ENCODE measurements around the gene ADAMTS9.

DNA sequence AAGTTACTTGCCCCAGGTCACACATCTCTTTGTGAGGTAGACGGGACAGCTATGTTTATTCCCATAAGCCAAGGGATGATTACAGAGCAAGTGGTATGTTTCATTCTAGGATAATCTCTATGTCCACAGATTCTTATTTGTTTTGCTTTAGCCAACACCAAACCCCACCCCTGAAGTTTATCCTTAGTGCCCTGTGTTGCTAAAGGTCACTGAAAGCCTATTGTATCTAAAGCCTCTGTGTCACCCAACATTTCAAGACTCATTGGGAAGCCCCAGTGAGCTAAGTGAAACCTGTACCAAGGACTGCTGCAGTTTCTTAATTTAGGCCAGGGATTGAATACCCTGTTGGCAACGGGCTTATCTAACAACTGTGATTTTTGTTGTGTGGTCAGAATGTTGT, 135.6 kb downstream of the ADAMTS9 start:
- TF ChIP-seq, protein P1, sequence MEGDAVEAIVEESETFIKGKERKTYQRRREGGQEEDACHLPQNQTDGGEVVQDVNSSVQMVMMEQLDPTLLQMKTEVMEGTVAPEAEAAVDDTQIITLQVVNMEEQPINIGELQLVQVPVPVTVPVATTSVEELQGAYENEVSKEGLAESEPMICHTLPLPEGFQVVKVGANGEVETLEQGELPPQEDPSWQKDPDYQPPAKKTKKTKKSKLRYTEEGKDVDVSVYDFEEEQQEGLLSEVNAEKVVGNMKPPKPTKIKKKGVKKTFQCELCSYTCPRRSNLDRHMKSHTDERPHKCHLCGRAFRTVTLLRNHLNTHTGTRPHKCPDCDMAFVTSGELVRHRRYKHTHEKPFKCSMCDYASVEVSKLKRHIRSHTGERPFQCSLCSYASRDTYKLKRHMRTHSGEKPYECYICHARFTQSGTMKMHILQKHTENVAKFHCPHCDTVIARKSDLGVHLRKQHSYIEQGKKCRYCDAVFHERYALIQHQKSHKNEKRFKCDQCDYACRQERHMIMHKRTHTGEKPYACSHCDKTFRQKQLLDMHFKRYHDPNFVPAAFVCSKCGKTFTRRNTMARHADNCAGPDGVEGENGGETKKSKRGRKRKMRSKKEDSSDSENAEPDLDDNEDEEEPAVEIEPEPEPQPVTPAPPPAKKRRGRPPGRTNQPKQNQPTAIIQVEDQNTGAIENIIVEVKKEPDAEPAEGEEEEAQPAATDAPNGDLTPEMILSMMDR (IDR thresholded peaks at IDR 0.05): no peak
- no peak for TF ChIP-seq POLR2A (IDR thresholded peaks at IDR 0.05)
- no peak for TF ChIP-seq POLR2AphosphoS5 (IDR thresholded peaks at IDR 0.05)
